GM23338 (cell line): ENCODE measurements around the gene NSD2. TPM values are rescaled to one million over a fixed set of nuclear protein-coding genes. Genes with fewer than 3 reads are reported as not detected.
A peak's percentile ranks its signal among the peaks of the same experiment; 100 is the strongest.

Experiments used
- ATAC-seq: fragments of 200-7000 bp; cut with Tn5 transposase; 3 replicates; pipeline ENCODE4 v1.9.1; 2020
- DNase-seq: peaks from one replicate; pipeline ENCODE4 v3.0.0-alpha.2; 2015; ENCODE audit warnings: low spot score
- H2AFZ ChIP-seq: fragments of 200-600 bp; sonication (generic); 2 replicates; pipeline ENCODE4 v1.8.0; 2016; ENCODE audit warnings: antibody characterized with exemption, mild to moderate bottlenecking, moderate library complexity
- H3F3A ChIP-seq: fragments of 200-600 bp; sonication (generic); replicated peaks from 2 replicates; pipeline ENCODE4 v1.8.0; 2017; ENCODE audit warnings: antibody characterized with exemption, mixed run types, low read depth
- H3K27ac ChIP-seq: fragments of 200-600 bp; sonication (generic); 2 replicates; pipeline ENCODE4 v1.6.1; 2016; ENCODE audit warnings: low read depth
- H3K27me3 ChIP-seq: fragments of 200-600 bp; sonication (generic); 2 replicates; pipeline ENCODE4 v1.8.0; 2016; ENCODE audit warnings: mild to moderate bottlenecking, mixed run types, moderate library complexity; ENCODE audit not compliant: insufficient read depth
- H3K36me3 ChIP-seq: fragments of 200-600 bp; sonication (generic); 2 replicates; pipeline ENCODE4 v1.8.0; 2016; ENCODE audit warnings: mild to moderate bottlenecking; ENCODE audit not compliant: insufficient read depth
- H3K4me1 ChIP-seq: fragments of 200-600 bp; sonication (generic); 2 replicates; pipeline ENCODE4 v1.8.0; 2016; ENCODE audit warnings: mild to moderate bottlenecking, moderate library complexity; ENCODE audit not compliant: insufficient read depth
- H3K4me2 ChIP-seq: fragments of 200-600 bp; sonication (generic); 2 replicates; pipeline ENCODE4 v1.7.1; 2017; ENCODE audit warnings: mixed run types
- H3K4me3 ChIP-seq: fragments of 200-600 bp; sonication (generic); 2 replicates; pipeline ENCODE4 v1.6.1; 2016; ENCODE audit warnings: mixed run types
- H3K79me2 ChIP-seq: fragments of 200-600 bp; sonication (generic); replicated peaks from 2 replicates; pipeline ENCODE4 v1.8.0; 2017; ENCODE audit warnings: mild to moderate bottlenecking; ENCODE audit not compliant: insufficient read depth
- H3K9me2 ChIP-seq: fragments of 200-600 bp; sonication (generic); 2 replicates; pipeline ENCODE4 v1.8.0; 2017; ENCODE audit not compliant: insufficient read depth
- H4K20me1 ChIP-seq: fragments of 200-600 bp; sonication (generic); replicated peaks from 2 replicates; pipeline ENCODE4 v1.8.0; 2017; ENCODE audit warnings: mild to moderate bottlenecking; ENCODE audit not compliant: insufficient read depth
- H3K27ac Mint-ChIP-seq: 2 replicates; pipeline ENCODE4 v1.8.0; 2020; ENCODE audit warnings: inconsistent platforms, mild to moderate bottlenecking, moderate library complexity, mixed read lengths
- H3K27me3 Mint-ChIP-seq: 3 replicates; pipeline ENCODE4 v1.8.0; 2022; ENCODE audit warnings: low read depth, mild to moderate bottlenecking, moderate library complexity, mixed read lengths, inconsistent platforms; ENCODE audit not compliant: insufficient read depth, poor library complexity
- H3K36me3 Mint-ChIP-seq: 3 replicates; pipeline ENCODE4 v1.8.0; 2021; ENCODE audit warnings: low read depth, mild to moderate bottlenecking, inconsistent platforms, moderate library complexity, mixed read lengths
- H3K4me1 Mint-ChIP-seq: 3 replicates; pipeline ENCODE4 v1.8.0; 2020; ENCODE audit warnings: mild to moderate bottlenecking, inconsistent platforms, mixed read lengths
- H3K4me3 Mint-ChIP-seq: 3 replicates; pipeline ENCODE4 v1.8.0; 2021; ENCODE audit warnings: moderate library complexity, mild to moderate bottlenecking, inconsistent platforms, mixed read lengths
- H3K9me3 Mint-ChIP-seq: 3 replicates; pipeline ENCODE4 v1.8.0; 2020; ENCODE audit warnings: moderate library complexity, mild to moderate bottlenecking, inconsistent platforms, mixed read lengths
- JUNB ChIP-seq: IDR thresholded peaks from one replicate; pipeline ENCODE4 v1.6.1; 2016; ENCODE audit warnings: antibody characterized with exemption; ENCODE audit not compliant: unreplicated experiment
- POLR2AphosphoS5 ChIP-seq: IDR thresholded peaks from 2 replicates; pipeline ENCODE4 v1.6.1; 2016; ENCODE audit warnings: antibody characterized with exemption, low read depth
- STAT1 ChIP-seq: IDR thresholded peaks from one replicate; pipeline ENCODE4 v1.6.1; 2016; ENCODE audit warnings: antibody characterized with exemption; ENCODE audit not compliant: unreplicated experiment
- ZNF331 ChIP-seq: fragments of 250-450 bp; sonication (Bioruptor Pico); IDR thresholded peaks from 2 replicates; pipeline ENCODE4 v1.5.0; 2020; ENCODE audit warnings: low read depth, mild to moderate bottlenecking, moderate library complexity
- polyA plus RNA-seq: library from polyadenylated mRNA; unstranded; fragments of >200 nt; fragmentation: Nextera tagmentation; extraction: Ambion mirVana; gene quantifications from 2 replicates; pipeline ENCODE4 v1.2.1, GENCODE V29; 2016
- total RNA-seq: library from RNA; depleted of rRNA; stranded (reverse); fragments of >200 nt; shearing (Covaris generic); gene quantifications from 2 replicates; pipeline ENCODE4 v1.2.3, GENCODE V29; 2014
- TF ChIP-seq, protein P1 (sequence below), 2 experiments: fragments of 200-600 bp in 1 of 2; sonication (generic) in 1 of 2; conservative IDR thresholded peaks; 2 replicates each; pipeline versions ENCODE4 v1.5.1 to v1.6.1; 2016 to 2017; ENCODE audit warnings: antibody characterized with exemption in 2 of 2, low read depth in 2 of 2, mild to moderate bottlenecking in 2 of 2, moderate library complexity in 1 of 2
- TF ChIP-seq, protein P2 (sequence below): IDR thresholded peaks from 2 replicates; pipeline ENCODE4 v1.6.1; 2016; ENCODE audit warnings: antibody characterized with exemption
- TF ChIP-seq, protein P3 (sequence below): IDR thresholded peaks from one replicate; pipeline ENCODE4 v1.6.1; 2018; ENCODE audit warnings: antibody characterized with exemption; ENCODE audit not compliant: unreplicated experiment

The NSD2 gene
- total and polyA plus RNA-seq, 2 experiments from 2014 or later, result 33.5 to 84.4 TPM

DNA sequence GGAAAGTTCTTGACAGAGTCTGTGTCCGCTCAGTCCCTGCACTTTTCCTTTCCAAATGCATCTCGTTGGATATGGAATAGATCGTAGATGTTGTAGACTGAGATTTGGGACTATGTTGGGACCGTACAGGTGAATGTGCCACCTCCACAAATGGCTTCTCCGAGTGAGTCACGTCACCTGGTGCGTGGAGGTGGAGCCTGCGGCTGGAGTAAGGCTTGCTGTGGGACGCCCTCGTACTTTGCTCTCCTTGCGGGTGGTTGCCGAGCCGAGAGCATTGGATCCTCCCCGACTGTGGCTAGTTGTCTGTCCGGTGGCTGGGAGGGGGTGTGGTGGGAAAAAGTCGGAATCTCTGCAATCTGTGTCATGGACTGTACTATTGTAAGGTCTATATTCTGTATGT, 77.0 kb downstream of the NSD2 start:
- no peaks in the 10 kb centered on the region for H3K9me3 Mint-ChIP-seq
- Histone ChIP-seq H3K36me3 (no peaks in the 10 kb centered on the region), H3K4me2 (no peak overlapping the region), H3K4me1 (no peaks in the 10 kb centered on the region), H3K79me2 (no peaks in the 10 kb centered on the region; the same call in 1 of the 2 replicates), H3K9me2 (no peaks in the 10 kb centered on the region), H4K20me1 (peaks cover 30% of the 10 kb centered on the region; the same call in 1 of the 2 replicates), H3K4me3 (no peak overlapping the region), H3K27me3 (no peaks in the 10 kb centered on the region), H3F3A (no peaks in the 10 kb centered on the region), H2AFZ (no peak overlapping the region), H3K27ac (no peak overlapping the region)
- peaks cover 20% of the 10 kb centered on the region; the same call in 2 of the 3 replicates for H3K36me3 Mint-ChIP-seq
- no peaks in the 10 kb centered on the region for H3K4me1 Mint-ChIP-seq
- DNase-seq (no peak), ATAC-seq (no peak; the same call in 2 of the 3 replicates)
- no peak for TF ChIP-seq POLR2AphosphoS5
- no peak for TF ChIP-seq ZNF331 (CRISPR knock-in tag)
- H3K27me3 Mint-ChIP-seq, result peaks cover 2% of the 10 kb centered on the region
- no peak overlapping the region for H3K27ac Mint-ChIP-seq
- H3K4me3 Mint-ChIP-seq, result no peak overlapping the region; the same call in 2 of the 3 replicates

DNA sequence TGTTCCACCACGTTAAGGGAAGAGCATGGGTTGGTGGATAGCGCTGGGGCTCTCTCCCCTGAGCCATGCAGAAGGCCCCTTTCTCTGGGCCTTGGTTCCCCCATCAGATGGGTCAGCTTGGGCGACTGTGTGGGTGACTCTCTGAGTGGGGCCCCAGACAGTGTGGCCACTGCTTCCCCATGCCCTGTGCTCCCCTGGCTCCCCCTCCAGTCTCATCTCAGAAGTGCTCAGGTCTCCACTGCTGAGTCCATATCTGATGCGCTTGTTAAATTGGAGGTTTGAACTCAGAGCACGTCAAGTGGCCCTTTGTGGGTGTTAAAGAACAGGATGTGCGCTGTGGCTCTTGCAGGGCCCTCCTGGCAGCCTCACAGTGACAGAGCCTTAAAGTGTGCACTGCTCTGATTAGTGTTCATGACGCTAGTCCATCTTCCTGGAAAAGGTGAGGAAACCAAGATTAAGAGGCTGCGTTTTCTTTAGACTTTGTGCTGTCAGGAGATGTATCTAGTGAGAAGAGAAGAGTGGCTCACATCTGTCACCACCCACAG, 77.8 kb downstream of the NSD2 start:
- Mint-ChIP-seq H3K27ac (no peak overlapping the region), H3K4me1 (no peaks in the 10 kb centered on the region), H3K9me3 (no peaks in the 10 kb centered on the region), H3K27me3 (peaks cover 2% of the 10 kb centered on the region), H3K4me3 (no peak overlapping the region), H3K36me3 (peaks cover 22% of the 10 kb centered on the region; the same call in 2 of the 3 replicates)
- H3K9me2 ChIP-seq, result no peaks in the 10 kb centered on the region
- no peak overlapping the region for H2AFZ ChIP-seq
- peak; percentile 78 for ATAC-seq
- H3K4me1 ChIP-seq, result no peaks in the 10 kb centered on the region
- no peak overlapping the region for H3K4me2 ChIP-seq
- no peaks in the 10 kb centered on the region for H3K27me3 ChIP-seq
- H3K27ac ChIP-seq, result 0 out of 2 replicates have a peak overlapping the region, but pooled peaks have one; percentile 30
- no peak overlapping the region for H3K4me3 ChIP-seq
- no peaks in the 10 kb centered on the region; the same call in 1 of the 2 replicates for H3K79me2 ChIP-seq
- TF ChIP-seq, protein P1, sequence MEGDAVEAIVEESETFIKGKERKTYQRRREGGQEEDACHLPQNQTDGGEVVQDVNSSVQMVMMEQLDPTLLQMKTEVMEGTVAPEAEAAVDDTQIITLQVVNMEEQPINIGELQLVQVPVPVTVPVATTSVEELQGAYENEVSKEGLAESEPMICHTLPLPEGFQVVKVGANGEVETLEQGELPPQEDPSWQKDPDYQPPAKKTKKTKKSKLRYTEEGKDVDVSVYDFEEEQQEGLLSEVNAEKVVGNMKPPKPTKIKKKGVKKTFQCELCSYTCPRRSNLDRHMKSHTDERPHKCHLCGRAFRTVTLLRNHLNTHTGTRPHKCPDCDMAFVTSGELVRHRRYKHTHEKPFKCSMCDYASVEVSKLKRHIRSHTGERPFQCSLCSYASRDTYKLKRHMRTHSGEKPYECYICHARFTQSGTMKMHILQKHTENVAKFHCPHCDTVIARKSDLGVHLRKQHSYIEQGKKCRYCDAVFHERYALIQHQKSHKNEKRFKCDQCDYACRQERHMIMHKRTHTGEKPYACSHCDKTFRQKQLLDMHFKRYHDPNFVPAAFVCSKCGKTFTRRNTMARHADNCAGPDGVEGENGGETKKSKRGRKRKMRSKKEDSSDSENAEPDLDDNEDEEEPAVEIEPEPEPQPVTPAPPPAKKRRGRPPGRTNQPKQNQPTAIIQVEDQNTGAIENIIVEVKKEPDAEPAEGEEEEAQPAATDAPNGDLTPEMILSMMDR (conservative IDR thresholded peaks at IDR 0.05; ENCODE audit: low read depth in 2 of 2), result peak in 1 of 2 experiments; percentile 28; a peak in 2 of 4 replicates
- TF ChIP-seq JUNB (no peak), ZNF331 (CRISPR knock-in tag) (no peak)
- peaks cover 28% of the 10 kb centered on the region; the same call in 1 of the 2 replicates for H4K20me1 ChIP-seq
- no peaks in the 10 kb centered on the region for H3F3A ChIP-seq
- DNase-seq, result peak; percentile 22
- no peaks in the 10 kb centered on the region for H3K36me3 ChIP-seq

DNA sequence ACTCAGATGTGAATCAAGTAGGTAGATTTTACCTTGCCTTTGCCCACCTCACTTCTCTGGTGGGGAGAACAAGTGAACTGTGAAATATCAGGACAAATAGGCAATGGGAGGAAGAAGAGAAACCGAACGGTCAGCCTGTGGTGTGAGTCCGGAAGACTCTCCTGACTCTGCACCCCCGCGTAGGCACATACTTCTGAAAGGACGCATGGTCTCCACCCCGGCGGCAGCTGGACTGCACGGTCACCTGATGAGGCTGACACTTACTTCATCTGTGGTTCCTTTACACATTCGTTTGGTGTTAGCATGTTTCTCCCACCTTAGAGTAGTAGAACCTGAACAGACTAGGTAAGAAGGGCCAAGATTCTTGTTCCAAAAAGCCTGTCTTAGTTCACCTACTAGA, 79.2 kb downstream of the NSD2 start:
- peak overlapping the region; percentile 59; the same call in 1 of the 2 replicates for H3K27ac ChIP-seq
- no peaks in the 10 kb centered on the region for H3K27me3 ChIP-seq
- Mint-ChIP-seq H3K9me3 (no peaks in the 10 kb centered on the region), H3K4me3 (no peak overlapping the region), H3K27me3 (peaks cover 2% of the 10 kb centered on the region), H3K36me3 (peaks cover 29% of the 10 kb centered on the region; the same call in 2 of the 3 replicates), H3K4me1 (no peaks in the 10 kb centered on the region), H3K27ac (no peak overlapping the region)
- no peaks in the 10 kb centered on the region for H3K4me1 ChIP-seq
- DNase-seq, result no peak
- H3K36me3 ChIP-seq, result no peaks in the 10 kb centered on the region
- no peak for ATAC-seq
- peaks cover 23% of the 10 kb centered on the region; the same call in 1 of the 2 replicates for H4K20me1 ChIP-seq
- H3K4me3 ChIP-seq, result no peak overlapping the region
- H3K4me2 ChIP-seq, result no peak overlapping the region
- H3K9me2 ChIP-seq, result no peaks in the 10 kb centered on the region
- no peaks in the 10 kb centered on the region; the same call in 1 of the 2 replicates for H3K79me2 ChIP-seq
- no peaks in the 10 kb centered on the region for H3F3A ChIP-seq
- no peak overlapping the region for H2AFZ ChIP-seq
- TF ChIP-seq, protein P2, sequence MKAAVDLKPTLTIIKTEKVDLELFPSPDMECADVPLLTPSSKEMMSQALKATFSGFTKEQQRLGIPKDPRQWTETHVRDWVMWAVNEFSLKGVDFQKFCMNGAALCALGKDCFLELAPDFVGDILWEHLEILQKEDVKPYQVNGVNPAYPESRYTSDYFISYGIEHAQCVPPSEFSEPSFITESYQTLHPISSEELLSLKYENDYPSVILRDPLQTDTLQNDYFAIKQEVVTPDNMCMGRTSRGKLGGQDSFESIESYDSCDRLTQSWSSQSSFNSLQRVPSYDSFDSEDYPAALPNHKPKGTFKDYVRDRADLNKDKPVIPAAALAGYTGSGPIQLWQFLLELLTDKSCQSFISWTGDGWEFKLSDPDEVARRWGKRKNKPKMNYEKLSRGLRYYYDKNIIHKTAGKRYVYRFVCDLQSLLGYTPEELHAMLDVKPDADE, result no peak
- no peak for TF ChIP-seq STAT1
- TF ChIP-seq, protein P3, sequence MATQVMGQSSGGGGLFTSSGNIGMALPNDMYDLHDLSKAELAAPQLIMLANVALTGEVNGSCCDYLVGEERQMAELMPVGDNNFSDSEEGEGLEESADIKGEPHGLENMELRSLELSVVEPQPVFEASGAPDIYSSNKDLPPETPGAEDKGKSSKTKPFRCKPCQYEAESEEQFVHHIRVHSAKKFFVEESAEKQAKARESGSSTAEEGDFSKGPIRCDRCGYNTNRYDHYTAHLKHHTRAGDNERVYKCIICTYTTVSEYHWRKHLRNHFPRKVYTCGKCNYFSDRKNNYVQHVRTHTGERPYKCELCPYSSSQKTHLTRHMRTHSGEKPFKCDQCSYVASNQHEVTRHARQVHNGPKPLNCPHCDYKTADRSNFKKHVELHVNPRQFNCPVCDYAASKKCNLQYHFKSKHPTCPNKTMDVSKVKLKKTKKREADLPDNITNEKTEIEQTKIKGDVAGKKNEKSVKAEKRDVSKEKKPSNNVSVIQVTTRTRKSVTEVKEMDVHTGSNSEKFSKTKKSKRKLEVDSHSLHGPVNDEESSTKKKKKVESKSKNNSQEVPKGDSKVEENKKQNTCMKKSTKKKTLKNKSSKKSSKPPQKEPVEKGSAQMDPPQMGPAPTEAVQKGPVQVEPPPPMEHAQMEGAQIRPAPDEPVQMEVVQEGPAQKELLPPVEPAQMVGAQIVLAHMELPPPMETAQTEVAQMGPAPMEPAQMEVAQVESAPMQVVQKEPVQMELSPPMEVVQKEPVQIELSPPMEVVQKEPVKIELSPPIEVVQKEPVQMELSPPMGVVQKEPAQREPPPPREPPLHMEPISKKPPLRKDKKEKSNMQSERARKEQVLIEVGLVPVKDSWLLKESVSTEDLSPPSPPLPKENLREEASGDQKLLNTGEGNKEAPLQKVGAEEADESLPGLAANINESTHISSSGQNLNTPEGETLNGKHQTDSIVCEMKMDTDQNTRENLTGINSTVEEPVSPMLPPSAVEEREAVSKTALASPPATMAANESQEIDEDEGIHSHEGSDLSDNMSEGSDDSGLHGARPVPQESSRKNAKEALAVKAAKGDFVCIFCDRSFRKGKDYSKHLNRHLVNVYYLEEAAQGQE, result no peak
